KMS-11 (cell line): ENCODE results near the gene TRPC4.

ENCODE experiments used
- H2AFZ ChIP-seq: fragments of 200-600 bp; sonication (generic); 2 replicates; pipeline ENCODE4 v1.6.1; 2016; ENCODE audit warnings: antibody characterized with exemption, mixed run types, low read depth
- H3K27ac ChIP-seq: fragments of 200-600 bp; sonication (generic); 2 replicates; pipeline ENCODE4 v1.6.1; 2016; ENCODE audit warnings: mild to moderate bottlenecking, mixed run types
- H3K27me3 ChIP-seq: fragments of 200-600 bp; sonication (generic); 2 replicates; pipeline ENCODE4 v1.6.1; 2017; ENCODE audit warnings: mild to moderate bottlenecking, low read depth, mixed run types, moderate library complexity; ENCODE audit not compliant: insufficient read depth
- H3K36me3 ChIP-seq: fragments of 200-600 bp; sonication (generic); 2 replicates; pipeline ENCODE4 v1.6.1; 2017; ENCODE audit warnings: mild to moderate bottlenecking, mixed run types; ENCODE audit not compliant: insufficient read depth
- H3K4me1 ChIP-seq: fragments of 200-600 bp; sonication (generic); 2 replicates; pipeline ENCODE4 v1.6.1; 2016; ENCODE audit warnings: mild to moderate bottlenecking, low read depth, mixed run types; ENCODE audit not compliant: poor library complexity, severe bottlenecking
- H3K4me2 ChIP-seq: fragments of 200-600 bp; sonication (generic); 2 replicates; pipeline ENCODE4 v1.7.0; 2016; ENCODE audit warnings: mild to moderate bottlenecking, mixed run types
- H3K4me3 ChIP-seq: fragments of 200-600 bp; sonication (generic); IDR thresholded peaks from 2 replicates; pipeline ENCODE4 v1.6.1; 2017; ENCODE audit warnings: low read depth, low read length, mixed read lengths; ENCODE audit not compliant: insufficient read depth
- H3K79me2 ChIP-seq: fragments of 200-600 bp; sonication (generic); 2 replicates; pipeline ENCODE4 v1.6.1; 2016; ENCODE audit warnings: low read depth, mixed run types; ENCODE audit not compliant: insufficient read depth
- H3K9ac ChIP-seq: fragments of 200-600 bp; sonication (generic); 2 replicates; pipeline ENCODE4 v1.6.1; 2016; ENCODE audit warnings: mild to moderate bottlenecking, mixed run types
- H4K20me1 ChIP-seq: fragments of 200-600 bp; sonication (generic); 2 replicates; pipeline ENCODE4 v1.6.1; 2016; ENCODE audit warnings: mild to moderate bottlenecking, mixed run types; ENCODE audit not compliant: insufficient read depth
- CTCF ChIP-seq: fragments of 200-600 bp; sonication (generic); conservative IDR thresholded peaks from 2 replicates; pipeline ENCODE4 v1.6.1; 2017; ENCODE audit warnings: low read depth, mild to moderate bottlenecking, antibody characterized with exemption, low read length, moderate library complexity, mixed read lengths

TRPC4 gene

GRCh38 chr13:37910790-37911189 lies 41.2 kb upstream of the TRPC4 start:
- Histone ChIP-seq H3K4me1 (no peaks in the 10 kb centered on the region), H2AFZ (no peak overlapping the region), H3K27me3 (no peaks in the 10 kb centered on the region), H3K4me2 (no peak overlapping the region), H3K36me3 (no peaks in the 10 kb centered on the region), H3K4me3 (no peak overlapping the region), H3K79me2 (no peaks in the 10 kb centered on the region), H4K20me1 (no peaks in the 10 kb centered on the region), H3K27ac (no peak overlapping the region), H3K9ac (no peak overlapping the region)
- TF ChIP-seq CTCF: no peak

GRCh38 chr13:37906880-37907279 lies 37.3 kb upstream of the TRPC4 start:
- Histone ChIP-seq H3K36me3 (no peaks in the 10 kb centered on the region), H3K9ac (no peak overlapping the region), H3K4me2 (no peak overlapping the region), H3K4me3 (no peak overlapping the region), H2AFZ (no peak overlapping the region), H3K27ac (no peak overlapping the region), H3K4me1 (no peaks in the 10 kb centered on the region), H3K79me2 (no peaks in the 10 kb centered on the region), H3K27me3 (no peaks in the 10 kb centered on the region), H4K20me1 (no peaks in the 10 kb centered on the region)
- TF ChIP-seq CTCF: no peak

DNA sequence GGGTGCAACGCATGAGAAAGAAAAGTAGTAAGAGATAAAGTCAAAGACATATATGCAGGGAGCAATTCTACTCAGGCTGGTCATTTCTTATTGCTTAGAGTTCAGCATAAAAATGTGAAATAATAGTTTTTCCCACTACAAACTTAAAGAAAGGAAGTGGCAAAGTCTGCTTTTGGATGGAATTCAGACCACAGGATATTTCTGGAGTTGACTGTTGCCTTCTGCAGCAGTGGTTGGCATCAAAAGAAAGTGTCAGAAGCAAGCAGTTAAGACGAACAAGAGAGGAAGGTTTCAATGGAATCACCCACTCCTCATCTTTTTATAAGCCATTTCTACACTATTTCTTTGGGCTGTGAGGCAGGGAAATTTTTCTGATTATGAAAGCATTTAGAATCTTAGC lies 36.2 kb upstream of the TRPC4 start:
- H3K27me3 ChIP-seq: no peaks in the 10 kb centered on the region
- no peak overlapping the region for H3K4me2 ChIP-seq
- TF ChIP-seq CTCF: no peak
- no peak overlapping the region for H3K4me3 ChIP-seq
- no peaks in the 10 kb centered on the region for H4K20me1 ChIP-seq
- no peak overlapping the region for H3K27ac ChIP-seq
- H2AFZ ChIP-seq: no peak overlapping the region
- no peak overlapping the region for H3K9ac ChIP-seq
- no peaks in the 10 kb centered on the region for H3K79me2 ChIP-seq
- no peaks in the 10 kb centered on the region for H3K36me3 ChIP-seq
- H3K4me1 ChIP-seq: no peaks in the 10 kb centered on the region

GRCh38 chr13:37899753-37900152 lies 30.2 kb upstream of the TRPC4 start:
- H3K36me3 ChIP-seq: no peaks in the 10 kb centered on the region
- no peak overlapping the region for H3K9ac ChIP-seq
- H3K27me3 ChIP-seq: no peaks in the 10 kb centered on the region
- no peak overlapping the region for H3K27ac ChIP-seq
- no peaks in the 10 kb centered on the region for H4K20me1 ChIP-seq
- no peak for TF ChIP-seq CTCF
- H3K4me2 ChIP-seq: no peak overlapping the region
- no peak overlapping the region for H3K4me3 ChIP-seq
- no peaks in the 10 kb centered on the region for H3K4me1 ChIP-seq
- no peak overlapping the region for H2AFZ ChIP-seq
- no peaks in the 10 kb centered on the region for H3K79me2 ChIP-seq

GRCh38 chr13:37893321-37893720 lies 23.7 kb upstream of the TRPC4 start:
- Histone ChIP-seq H3K4me1 (no peaks in the 10 kb centered on the region), H3K4me2 (no peak overlapping the region), H3K4me3 (no peak overlapping the region), H3K36me3 (no peaks in the 10 kb centered on the region), H3K79me2 (no peaks in the 10 kb centered on the region), H2AFZ (no peak overlapping the region), H4K20me1 (no peaks in the 10 kb centered on the region), H3K27me3 (no peaks in the 10 kb centered on the region), H3K27ac (no peak overlapping the region), H3K9ac (no peak overlapping the region)
- TF ChIP-seq CTCF: no peak
